ENCODE results near the gene CYLC2.

CYLC2 gene, protein sequence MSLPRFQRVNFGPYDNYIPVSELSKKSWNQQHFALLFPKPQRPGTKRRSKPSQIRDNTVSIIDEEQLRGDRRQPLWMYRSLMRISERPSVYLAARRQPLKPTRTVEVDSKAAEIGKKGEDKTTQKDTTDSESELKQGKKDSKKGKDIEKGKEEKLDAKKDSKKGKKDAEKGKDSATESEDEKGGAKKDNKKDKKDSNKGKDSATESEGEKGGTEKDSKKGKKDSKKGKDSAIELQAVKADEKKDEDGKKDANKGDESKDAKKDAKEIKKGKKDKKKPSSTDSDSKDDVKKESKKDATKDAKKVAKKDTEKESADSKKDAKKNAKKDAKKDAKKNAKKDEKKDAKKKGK

GRCh38 chr9:102995033-102995432 lies at the start of gene CYLC2:
Gene CYLC2 (plus strand): TSS chr9:102995333. CDS start chr9:102995381, 48 bp downstream.
- Histone ChIP-seq H4K20me1 (ENCODE audit: control insufficient read depth, insufficient read depth, low read depth, low read length) (no peaks in the 10 kb centered on the region), H3K27me3 (ENCODE audit: control insufficient read depth, low read length) (no peaks in the 10 kb centered on the region), H3K4me2 (ENCODE audit: low read length) (no peak within 1 kb of the TSS), H3K9me2 (replicated peaks; ENCODE audit: control insufficient read depth, low read length) (no peaks in the 10 kb centered on the region), H3K79me2 (ENCODE audit: control insufficient read depth, low read length) (no peaks in the 10 kb centered on the region), H3K9me3 (ENCODE audit: control insufficient read depth, insufficient read depth, low read length) (no peaks in the 10 kb centered on the region), H3K27ac (ENCODE audit: low read depth, low read length) (no peak within 1 kb of the TSS), H3F3A (ENCODE audit: control insufficient read depth, insufficient read depth) (no peaks in the 10 kb centered on the region), H3K4me3 (ENCODE audit: low read length) (no peak within 1 kb of the TSS), H3K36me3 (ENCODE audit: control insufficient read depth, low read length) (no peaks in the 10 kb centered on the region), H3K4me1 (ENCODE audit: control insufficient read depth, low read length) (no peaks in the 10 kb centered on the region)
- TF ChIP-seq EZH2phosphoT487 (IDR thresholded peaks at IDR 0.05; ENCODE audit: borderline replicate concordance, low read length), result no peak
- TF ChIP-seq, protein P1, sequence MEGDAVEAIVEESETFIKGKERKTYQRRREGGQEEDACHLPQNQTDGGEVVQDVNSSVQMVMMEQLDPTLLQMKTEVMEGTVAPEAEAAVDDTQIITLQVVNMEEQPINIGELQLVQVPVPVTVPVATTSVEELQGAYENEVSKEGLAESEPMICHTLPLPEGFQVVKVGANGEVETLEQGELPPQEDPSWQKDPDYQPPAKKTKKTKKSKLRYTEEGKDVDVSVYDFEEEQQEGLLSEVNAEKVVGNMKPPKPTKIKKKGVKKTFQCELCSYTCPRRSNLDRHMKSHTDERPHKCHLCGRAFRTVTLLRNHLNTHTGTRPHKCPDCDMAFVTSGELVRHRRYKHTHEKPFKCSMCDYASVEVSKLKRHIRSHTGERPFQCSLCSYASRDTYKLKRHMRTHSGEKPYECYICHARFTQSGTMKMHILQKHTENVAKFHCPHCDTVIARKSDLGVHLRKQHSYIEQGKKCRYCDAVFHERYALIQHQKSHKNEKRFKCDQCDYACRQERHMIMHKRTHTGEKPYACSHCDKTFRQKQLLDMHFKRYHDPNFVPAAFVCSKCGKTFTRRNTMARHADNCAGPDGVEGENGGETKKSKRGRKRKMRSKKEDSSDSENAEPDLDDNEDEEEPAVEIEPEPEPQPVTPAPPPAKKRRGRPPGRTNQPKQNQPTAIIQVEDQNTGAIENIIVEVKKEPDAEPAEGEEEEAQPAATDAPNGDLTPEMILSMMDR (IDR thresholded peaks at IDR 0.05; ENCODE audit: low read depth, low read length, poor library complexity, severe bottlenecking), result no peak

DNA sequence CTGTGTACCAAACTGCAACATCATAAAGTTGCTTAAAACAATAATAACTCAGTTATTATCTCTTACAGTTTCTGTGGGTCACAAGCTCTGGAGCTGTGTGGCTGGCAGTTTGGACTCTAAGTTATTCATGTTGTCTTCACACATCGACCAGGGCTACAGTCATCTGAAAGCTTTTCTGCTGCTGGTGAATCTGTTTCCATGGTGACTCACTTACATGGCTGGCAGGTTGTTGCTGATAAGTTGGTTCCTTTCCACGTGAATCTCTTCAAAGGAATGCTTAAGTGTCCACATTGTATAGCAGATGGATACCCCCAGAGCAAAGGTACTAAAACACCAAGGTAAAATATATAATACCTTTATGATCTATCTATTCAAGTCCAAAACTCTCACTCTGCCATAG lies 44.8 kb upstream of the CYLC2 start:
- Histone ChIP-seq H3K9me3 (ENCODE audit: control insufficient read depth, insufficient read depth, low read length) (no peaks in the 10 kb centered on the region), H3K79me2 (ENCODE audit: control insufficient read depth, low read length) (no peaks in the 10 kb centered on the region), H3K4me1 (ENCODE audit: control insufficient read depth, low read length) (no peaks in the 10 kb centered on the region), H3K4me2 (ENCODE audit: low read length) (no peak overlapping the region), H3K9me2 (replicated peaks; ENCODE audit: control insufficient read depth, low read length) (no peaks in the 10 kb centered on the region), H3K27me3 (ENCODE audit: control insufficient read depth, low read length) (no peaks in the 10 kb centered on the region), H3F3A (ENCODE audit: control insufficient read depth, insufficient read depth) (no peaks in the 10 kb centered on the region), H4K20me1 (ENCODE audit: control insufficient read depth, insufficient read depth, low read depth, low read length) (no peaks in the 10 kb centered on the region), H3K36me3 (ENCODE audit: control insufficient read depth, low read length) (no peaks in the 10 kb centered on the region), H3K4me3 (ENCODE audit: low read length) (no peak overlapping the region), H3K27ac (ENCODE audit: low read depth, low read length) (no peak overlapping the region)
- no peak for TF ChIP-seq EZH2phosphoT487 (IDR thresholded peaks at IDR 0.05; ENCODE audit: borderline replicate concordance, low read length)
- TF ChIP-seq, protein P1 (IDR thresholded peaks at IDR 0.05; ENCODE audit: low read depth, low read length, poor library complexity, severe bottlenecking), result no peak

DNA sequence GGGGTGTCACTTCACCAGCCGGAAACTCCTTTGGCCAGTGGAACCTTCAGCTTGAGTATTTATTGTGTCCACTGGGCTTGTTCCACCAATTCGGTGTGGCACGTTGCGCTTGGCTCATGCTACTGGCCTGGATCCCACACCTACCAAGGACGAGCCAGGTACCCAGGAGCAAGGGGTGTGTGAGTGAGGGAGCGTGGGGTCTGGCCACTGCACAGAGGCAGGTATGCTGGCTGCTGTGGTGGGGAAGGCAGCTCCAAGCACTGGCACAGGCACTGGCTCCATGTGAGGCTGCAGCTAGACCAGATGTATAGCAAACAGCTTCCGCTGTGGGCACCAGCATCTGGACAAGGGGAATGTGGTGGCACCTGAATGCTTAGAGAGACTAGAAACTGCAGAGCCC lies 28.1 kb upstream of the CYLC2 start:
- no peaks in the 10 kb centered on the region for H3K27me3 ChIP-seq (ENCODE audit: control insufficient read depth, low read length)
- TF ChIP-seq EZH2phosphoT487 (IDR thresholded peaks at IDR 0.05; ENCODE audit: borderline replicate concordance, low read length), result no peak
- TF ChIP-seq, protein P1 (IDR thresholded peaks at IDR 0.05; ENCODE audit: low read depth, low read length, poor library complexity, severe bottlenecking), result no peak

More for the DNA sequence above, 28.1 kb upstream of the CYLC2 start:
- H3K4me1 ChIP-seq (ENCODE audit: control insufficient read depth, low read length), result no peaks in the 10 kb centered on the region
- no peaks in the 10 kb centered on the region for H3K9me2 ChIP-seq (replicated peaks; ENCODE audit: control insufficient read depth, low read length)
- H3K36me3 ChIP-seq (ENCODE audit: control insufficient read depth, low read length), result no peaks in the 10 kb centered on the region
- no peak overlapping the region for H3K27ac ChIP-seq (ENCODE audit: low read depth, low read length)
- no peaks in the 10 kb centered on the region for H3K9me3 ChIP-seq (ENCODE audit: control insufficient read depth, insufficient read depth, low read length)
- no peaks in the 10 kb centered on the region for H3F3A ChIP-seq (ENCODE audit: control insufficient read depth, insufficient read depth)
- no peaks in the 10 kb centered on the region for H4K20me1 ChIP-seq (ENCODE audit: control insufficient read depth, insufficient read depth, low read depth, low read length)
- no peak overlapping the region for H3K4me2 ChIP-seq (ENCODE audit: low read length)
- no peak overlapping the region for H3K4me3 ChIP-seq (ENCODE audit: low read length)
- H3K79me2 ChIP-seq (ENCODE audit: control insufficient read depth, low read length), result no peaks in the 10 kb centered on the region

All from DOHH2 (cell line).